ENCODE data around the gene TNP1. TPM values are rescaled to one million over a fixed set of nuclear protein-coding genes. Genes with fewer than 3 reads are reported as not detected.

TNP1 gene
- total RNA-seq, 1 experiment from 2014 or later: not detected

DNA sequence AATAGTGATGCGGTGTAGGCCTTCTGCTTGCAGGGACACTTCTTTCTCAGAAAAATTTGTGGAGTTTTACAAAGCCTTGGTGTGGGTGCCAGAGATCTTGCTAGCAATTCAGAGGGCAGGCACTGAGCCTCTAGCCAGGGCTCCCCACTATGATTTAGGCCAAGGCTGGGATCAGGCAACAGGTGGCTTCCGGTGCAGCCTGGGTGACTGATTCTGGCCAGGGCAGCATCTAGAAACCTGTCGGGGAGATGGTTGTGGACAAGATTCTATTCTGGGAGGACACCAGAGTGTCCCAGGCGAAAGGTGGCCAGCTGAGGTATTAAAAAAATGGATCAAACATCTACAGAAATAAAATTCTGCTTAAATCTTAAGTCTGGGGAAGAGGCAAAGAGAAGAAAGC, 21.5 kb upstream of the TNP1 start:
- Histone ChIP-seq H2BK120ac (ENCODE audit: low read depth, low read length, poor library complexity, severe bottlenecking) (no peak overlapping the region), H3K9me3 (ENCODE audit: control insufficient read depth, low read depth, low read length) (no peaks in the 10 kb centered on the region), H3K27me3 (ENCODE audit: insufficient read depth, low read length) (no peaks in the 10 kb centered on the region), H3K23ac (ENCODE audit: insufficient read length, low read depth, low read length) (no peak overlapping the region), H4K5ac (ENCODE audit: insufficient read length, low read depth, low read length) (no peak overlapping the region), H3K23me2 (ENCODE audit: insufficient read length, low read depth, low read length, poor library complexity, severe bottlenecking) (no peaks in the 10 kb centered on the region), H3K18ac (ENCODE audit: insufficient read length, low read depth, low read length) (no peak overlapping the region), H2AK5ac (ENCODE audit: insufficient read length, low read length) (no peak overlapping the region), H3K4me1 (ENCODE audit: insufficient read depth, low read length) (no peaks in the 10 kb centered on the region), H2BK5ac (ENCODE audit: insufficient read length, low read length) (no peak overlapping the region), H2BK12ac (ENCODE audit: insufficient read length, low read depth, low read length) (no peak overlapping the region), H3K79me1 (ENCODE audit: insufficient read depth, low read depth, low read length, poor library complexity, severe bottlenecking) (no peaks in the 10 kb centered on the region), H3K9ac (ENCODE audit: extremely low read depth, insufficient read length, low read length) (no peak overlapping the region), H3K4me2 (ENCODE audit: insufficient read depth, insufficient read length, low read length) (no peak overlapping the region), H3K56ac (ENCODE audit: insufficient read length, low read depth, low read length) (no peak overlapping the region), H3K79me2 (ENCODE audit: insufficient read depth, low read length) (no peaks in the 10 kb centered on the region), H3K27ac (ENCODE audit: insufficient read length, low read depth, low read length) (no peak overlapping the region), H2AFZ (ENCODE audit: low read length) (no peak overlapping the region), H3T11ph (ENCODE audit: low read length) (no peak overlapping the region), H3K4ac (ENCODE audit: low read depth, low read length) (no peak overlapping the region), H2BK15ac (ENCODE audit: low read depth, low read length) (no peak overlapping the region; the same call in 1 of the 2 replicates), H2BK20ac (ENCODE audit: low read depth, low read length, poor library complexity, severe bottlenecking) (no peak overlapping the region), H4K91ac (ENCODE audit: insufficient read length, low read depth, low read length) (no peak overlapping the region), H4K8ac (replicated peaks; ENCODE audit: insufficient read length, low read depth, low read length) (no peak overlapping the region), H4K20me1 (ENCODE audit: control insufficient read depth, insufficient read depth, insufficient read length) (no peaks in the 10 kb centered on the region), H3K14ac (ENCODE audit: insufficient read depth, low read length) (no peak overlapping the region)
- no peak for DNase-seq
- peaks cover 4 to 6% of the 10 kb centered on the region in 2 experiments; a peak in 3 of 5 replicates for H3K9me3 Mint-ChIP-seq
- H3K36me3 Mint-ChIP-seq (ENCODE audit: insufficient read depth in 1 of 3, low read depth in 3 of 3): peaks cover 1 to 4% (median 4%) of the 10 kb centered on the region in 3 experiments; a peak in 3 of 7 replicates
- no peak overlapping the region for H3K4me3 Mint-ChIP-seq
- no peak overlapping the region for H3K27ac Mint-ChIP-seq
- WGBS (ENCODE audit: extremely low coverage, insufficient read length, low lambda C conversion rate): no CpG with 5 or more reads among the region's 4 CpGs
- TF ChIP-seq CTCF (conservative IDR thresholded peaks at IDR 0.05): no peak
- H3K27me3 Mint-ChIP-seq (ENCODE audit: low read depth): peaks cover 1% of the 10 kb centered on the region
- no peaks in the 10 kb centered on the region for H3K4me1 Mint-ChIP-seq

Measured in H9 (cell line).